ENCODE data around the gene OPRM1.
"Not testable (repeated sequence)": the region's sequence is repeated elsewhere in the genome, so short reads cannot be mapped to it uniquely, and the experiment has no call there.

Gene OPRM1

GRCh38 chr6:154071711-154072110, 32.7 kb downstream of the OPRM1 start:
- no peaks in the 10 kb centered on the region for H3K36me3 ChIP-seq (ENCODE audit: control insufficient read depth in 5 of 5, insufficient read depth in 5 of 5, low read length in 5 of 5)
- no peaks in the 10 kb centered on the region for H3K4me1 ChIP-seq (ENCODE audit: control insufficient read depth in 5 of 5, insufficient read depth in 5 of 5, low read length in 5 of 5)
- H3K27me3 ChIP-seq (ENCODE audit: control insufficient read depth in 5 of 5, insufficient read depth in 4 of 5, low read length in 5 of 5) = no peaks in the 10 kb centered on the region
- H3K27ac ChIP-seq (ENCODE audit: low read depth, low read length) = no peak overlapping the region
- no peak overlapping the region for H3K4me3 ChIP-seq (ENCODE audit: low read depth in 1 of 5, low read length in 5 of 5)
- no peak overlapping the region for H3K9ac ChIP-seq (ENCODE audit: low read length in 5 of 5)
- H3K9me3 ChIP-seq (ENCODE audit: control insufficient read depth in 5 of 5, low read length in 5 of 5) = no peaks in the 10 kb centered on the region

- not testable (repeated sequence) for H3K9ac ChIP-seq (ENCODE audit: low read length in 5 of 5); H3K4me3 ChIP-seq (ENCODE audit: low read depth in 1 of 5, low read length in 5 of 5); H3K9me3 ChIP-seq (ENCODE audit: control insufficient read depth in 5 of 5, low read length in 5 of 5); H3K4me1 ChIP-seq (ENCODE audit: control insufficient read depth in 5 of 5, insufficient read depth in 5 of 5, low read length in 5 of 5); H3K27me3 ChIP-seq (ENCODE audit: control insufficient read depth in 5 of 5, insufficient read depth in 4 of 5, low read length in 5 of 5); H3K36me3 ChIP-seq (ENCODE audit: control insufficient read depth in 5 of 5, insufficient read depth in 5 of 5, low read length in 5 of 5); H3K27ac ChIP-seq (ENCODE audit: low read depth, low read length)
Observed at GRCh38 chr6:154078596-154078995, 39.6 kb downstream of the OPRM1 start.

- H3K27ac ChIP-seq (ENCODE audit: low read depth, low read length) = no peak overlapping the region
- peaks cover 0 to 7% (median 0%) of the 10 kb centered on the region in 5 donors for H3K4me1 ChIP-seq (ENCODE audit: control insufficient read depth in 5 of 5, insufficient read depth in 5 of 5, low read length in 5 of 5)
- H3K9ac ChIP-seq (ENCODE audit: low read length in 5 of 5) = no peak overlapping the region
- H3K27me3 ChIP-seq (ENCODE audit: control insufficient read depth in 5 of 5, insufficient read depth in 4 of 5, low read length in 5 of 5) = no peaks in the 10 kb centered on the region
- no peaks in the 10 kb centered on the region for H3K9me3 ChIP-seq (ENCODE audit: control insufficient read depth in 5 of 5, low read length in 5 of 5)
- no peaks in the 10 kb centered on the region for H3K36me3 ChIP-seq (ENCODE audit: control insufficient read depth in 5 of 5, insufficient read depth in 5 of 5, low read length in 5 of 5)
- H3K4me3 ChIP-seq (ENCODE audit: low read depth in 1 of 5, low read length in 5 of 5) = no peak overlapping the region
Observed at GRCh38 chr6:154080461-154081189, 41.6 kb downstream of the OPRM1 start.

- no peaks in the 10 kb centered on the region for H3K36me3 ChIP-seq (ENCODE audit: control insufficient read depth in 5 of 5, insufficient read depth in 5 of 5, low read length in 5 of 5)
- H3K27me3 ChIP-seq (ENCODE audit: control insufficient read depth in 5 of 5, insufficient read depth in 4 of 5, low read length in 5 of 5) = no peaks in the 10 kb centered on the region
- no peak overlapping the region for H3K27ac ChIP-seq (ENCODE audit: low read depth, low read length)
- no peaks in the 10 kb centered on the region for H3K4me1 ChIP-seq (ENCODE audit: control insufficient read depth in 5 of 5, insufficient read depth in 5 of 5, low read length in 5 of 5)
- H3K9ac ChIP-seq (ENCODE audit: low read length in 5 of 5) = no peak overlapping the region
- H3K4me3 ChIP-seq (ENCODE audit: low read depth in 1 of 5, low read length in 5 of 5) = no peak overlapping the region
- no peaks in the 10 kb centered on the region for H3K9me3 ChIP-seq (ENCODE audit: control insufficient read depth in 5 of 5, low read length in 5 of 5)
Observed at GRCh38 chr6:154086510-154086909, 47.5 kb downstream of the OPRM1 start.

GRCh38 chr6:154092326-154092962, 53.4 kb downstream of the OPRM1 start:
- Histone ChIP-seq H3K27me3 (ENCODE audit: control insufficient read depth in 5 of 5, insufficient read depth in 4 of 5, low read length in 5 of 5) (no peaks in the 10 kb centered on the region), H3K36me3 (ENCODE audit: control insufficient read depth in 5 of 5, insufficient read depth in 5 of 5, low read length in 5 of 5) (no peaks in the 10 kb centered on the region), H3K4me3 (ENCODE audit: low read depth in 1 of 5, low read length in 5 of 5) (no peak overlapping the region), H3K9ac (ENCODE audit: low read length in 5 of 5) (no peak overlapping the region), H3K4me1 (ENCODE audit: control insufficient read depth in 5 of 5, insufficient read depth in 5 of 5, low read length in 5 of 5) (no peaks in the 10 kb centered on the region), H3K27ac (ENCODE audit: low read depth, low read length) (no peak overlapping the region), H3K9me3 (ENCODE audit: control insufficient read depth in 5 of 5, low read length in 5 of 5) (no peaks in the 10 kb centered on the region)

GRCh38 chr6:154093231-154094044, 54.4 kb downstream of the OPRM1 start:
- Histone ChIP-seq H3K27me3 (ENCODE audit: control insufficient read depth in 5 of 5, insufficient read depth in 4 of 5, low read length in 5 of 5) (no peaks in the 10 kb centered on the region), H3K4me1 (ENCODE audit: control insufficient read depth in 5 of 5, insufficient read depth in 5 of 5, low read length in 5 of 5) (no peaks in the 10 kb centered on the region), H3K9ac (ENCODE audit: low read length in 5 of 5) (no peak overlapping the region), H3K4me3 (ENCODE audit: low read depth in 1 of 5, low read length in 5 of 5) (no peak overlapping the region), H3K27ac (ENCODE audit: low read depth, low read length) (no peak overlapping the region), H3K36me3 (ENCODE audit: control insufficient read depth in 5 of 5, insufficient read depth in 5 of 5, low read length in 5 of 5) (no peaks in the 10 kb centered on the region), H3K9me3 (ENCODE audit: control insufficient read depth in 5 of 5, low read length in 5 of 5) (no peaks in the 10 kb centered on the region)

- Histone ChIP-seq H3K36me3 (ENCODE audit: control insufficient read depth in 5 of 5, insufficient read depth in 5 of 5, low read length in 5 of 5) (no peaks in the 10 kb centered on the region), H3K27me3 (ENCODE audit: control insufficient read depth in 5 of 5, insufficient read depth in 4 of 5, low read length in 5 of 5) (no peaks in the 10 kb centered on the region), H3K9ac (ENCODE audit: low read length in 5 of 5) (no peak overlapping the region), H3K4me3 (ENCODE audit: low read depth in 1 of 5, low read length in 5 of 5) (no peak overlapping the region), H3K27ac (ENCODE audit: low read depth, low read length) (no peak overlapping the region), H3K9me3 (ENCODE audit: control insufficient read depth in 5 of 5, low read length in 5 of 5) (no peaks in the 10 kb centered on the region), H3K4me1 (ENCODE audit: control insufficient read depth in 5 of 5, insufficient read depth in 5 of 5, low read length in 5 of 5) (no peaks in the 10 kb centered on the region)
Observed at GRCh38 chr6:154095571-154095970, 56.5 kb downstream of the OPRM1 start.

GRCh38 chr6:154096316-154096715, 57.3 kb downstream of the OPRM1 start:
- Histone ChIP-seq H3K4me3 (ENCODE audit: low read depth in 1 of 5, low read length in 5 of 5) (no peak overlapping the region), H3K36me3 (ENCODE audit: control insufficient read depth in 5 of 5, insufficient read depth in 5 of 5, low read length in 5 of 5) (no peaks in the 10 kb centered on the region), H3K9me3 (ENCODE audit: control insufficient read depth in 5 of 5, low read length in 5 of 5) (no peaks in the 10 kb centered on the region), H3K4me1 (ENCODE audit: control insufficient read depth in 5 of 5, insufficient read depth in 5 of 5, low read length in 5 of 5) (no peaks in the 10 kb centered on the region), H3K9ac (ENCODE audit: low read length in 5 of 5) (no peak overlapping the region), H3K27ac (ENCODE audit: low read depth, low read length) (no peak overlapping the region), H3K27me3 (ENCODE audit: control insufficient read depth in 5 of 5, insufficient read depth in 4 of 5, low read length in 5 of 5) (no peaks in the 10 kb centered on the region)

- Histone ChIP-seq H3K27me3 (ENCODE audit: control insufficient read depth in 5 of 5, insufficient read depth in 4 of 5, low read length in 5 of 5) (no peaks in the 10 kb centered on the region), H3K27ac (ENCODE audit: low read depth, low read length) (no peak overlapping the region), H3K4me1 (ENCODE audit: control insufficient read depth in 5 of 5, insufficient read depth in 5 of 5, low read length in 5 of 5) (no peaks in the 10 kb centered on the region), H3K4me3 (ENCODE audit: low read depth in 1 of 5, low read length in 5 of 5) (no peak overlapping the region), H3K36me3 (ENCODE audit: control insufficient read depth in 5 of 5, insufficient read depth in 5 of 5, low read length in 5 of 5) (no peaks in the 10 kb centered on the region), H3K9ac (ENCODE audit: low read length in 5 of 5) (no peak overlapping the region), H3K9me3 (ENCODE audit: control insufficient read depth in 5 of 5, low read length in 5 of 5) (no peaks in the 10 kb centered on the region)
Observed at GRCh38 chr6:154096834-154097233, 57.8 kb downstream of the OPRM1 start.

GRCh38 chr6:154099211-154099610, 60.2 kb downstream of the OPRM1 start:
- Histone ChIP-seq H3K9ac (ENCODE audit: low read length in 5 of 5) (no peak overlapping the region), H3K9me3 (ENCODE audit: control insufficient read depth in 5 of 5, low read length in 5 of 5) (no peaks in the 10 kb centered on the region), H3K4me3 (ENCODE audit: low read depth in 1 of 5, low read length in 5 of 5) (no peak overlapping the region), H3K36me3 (ENCODE audit: control insufficient read depth in 5 of 5, insufficient read depth in 5 of 5, low read length in 5 of 5) (no peaks in the 10 kb centered on the region), H3K27ac (ENCODE audit: low read depth, low read length) (no peak overlapping the region), H3K4me1 (ENCODE audit: control insufficient read depth in 5 of 5, insufficient read depth in 5 of 5, low read length in 5 of 5) (no peaks in the 10 kb centered on the region), H3K27me3 (ENCODE audit: control insufficient read depth in 5 of 5, insufficient read depth in 4 of 5, low read length in 5 of 5) (no peaks in the 10 kb centered on the region)
